Stimulated activated CD4-positive, alpha-beta T cell treated with anti-CD3 and anti-CD28 coated beads, Interleukin-4, amount 100 ng/mL, for 4 hours (primary cell): ENCODE data around the gene HS3ST3A1.
A peak's percentile ranks its signal among the peaks of the same experiment; 100 is the strongest.

Experiments
- DNase-seq, 2 experiments: peaks; one replicate each; pipeline ENCODE4 v3.0.0-alpha.2; 2020

Gene HS3ST3A1

GRCh38 chr17:13601776-13602551 is at the start of gene HS3ST3A1:
Gene HS3ST3A1 (minus strand): TSS chr17:13601929. CDS start chr17:13601129, 800 bp downstream.
- DNase-seq, result no peak

- no peak for DNase-seq
Measured at GRCh38 chr17:13650096-13650675, 48.5 kb upstream of the HS3ST3A1 start.

- DNase-seq, result no peak
Measured at GRCh38 chr17:13647543-13648021, 45.9 kb upstream of the HS3ST3A1 start.

- no peak for DNase-seq
Measured at GRCh38 chr17:13646969-13647542, 45.3 kb upstream of the HS3ST3A1 start.

GRCh38 chr17:13646411-13646810 is 44.7 kb upstream of the HS3ST3A1 start:
- DNase-seq, result no peak

GRCh38 chr17:13643180-13643579 is 41.5 kb upstream of the HS3ST3A1 start:
- no peak for DNase-seq

- no peak for DNase-seq
Measured at GRCh38 chr17:13642188-13642587, 40.5 kb upstream of the HS3ST3A1 start.

GRCh38 chr17:13640551-13640950 is 38.8 kb upstream of the HS3ST3A1 start:
- no peak for DNase-seq

- no peak for DNase-seq
Measured at GRCh38 chr17:13638855-13639458, 37.2 kb upstream of the HS3ST3A1 start.

- DNase-seq, result no peak
Measured at GRCh38 chr17:13636951-13637350, 35.2 kb upstream of the HS3ST3A1 start.

GRCh38 chr17:13635951-13636350 is 34.2 kb upstream of the HS3ST3A1 start:
- no peak for DNase-seq

- DNase-seq, result no peak
Measured at GRCh38 chr17:13634021-13634420, 32.3 kb upstream of the HS3ST3A1 start.

- DNase-seq, result no peak
Measured at GRCh38 chr17:13631529-13631928, 29.8 kb upstream of the HS3ST3A1 start.

- DNase-seq, result no peak
Measured at GRCh38 chr17:13626703-13627102, 25.0 kb upstream of the HS3ST3A1 start.

GRCh38 chr17:13619462-13619861 is 17.7 kb upstream of the HS3ST3A1 start:
- no peak for DNase-seq

- DNase-seq, result no peak
Measured at GRCh38 chr17:13616031-13616430, 14.3 kb upstream of the HS3ST3A1 start.

GRCh38 chr17:13609941-13610340 is 8.2 kb upstream of the HS3ST3A1 start:
- no peak for DNase-seq

- peak in 1 of 2 experiments; percentile 3 for DNase-seq
Measured at GRCh38 chr17:13601322-13601775, 380 bp downstream of the HS3ST3A1 start.

- DNase-seq, result no peak
Measured at GRCh38 chr17:13600475-13601321, 1.0 kb downstream of the HS3ST3A1 start.

- DNase-seq, result no peak
Measured at GRCh38 chr17:13599864-13600263, 1.9 kb downstream of the HS3ST3A1 start.

- no peak for DNase-seq
Measured at GRCh38 chr17:13599168-13599577, 2.6 kb downstream of the HS3ST3A1 start.

GRCh38 chr17:13598353-13599167 is 3.2 kb downstream of the HS3ST3A1 start:
- DNase-seq, result no peak
